Activated CD8-positive, alpha-beta memory T cell treated with anti-CD3 and anti-CD28 coated beads, Interleukin-2, amount 50 U/mL, for 1 hour (primary cell): ENCODE results near the gene SORCS2.
"Not testable (repeated sequence)": the region's sequence is repeated elsewhere in the genome, so short reads cannot be mapped to it uniquely, and the experiment has no call there.

Experiments
- DNase-seq: peaks from one replicate; pipeline ENCODE4 v3.0.0-alpha.2; 2020; ENCODE audit errors: extremely low read depth

The SORCS2 gene

DNA sequence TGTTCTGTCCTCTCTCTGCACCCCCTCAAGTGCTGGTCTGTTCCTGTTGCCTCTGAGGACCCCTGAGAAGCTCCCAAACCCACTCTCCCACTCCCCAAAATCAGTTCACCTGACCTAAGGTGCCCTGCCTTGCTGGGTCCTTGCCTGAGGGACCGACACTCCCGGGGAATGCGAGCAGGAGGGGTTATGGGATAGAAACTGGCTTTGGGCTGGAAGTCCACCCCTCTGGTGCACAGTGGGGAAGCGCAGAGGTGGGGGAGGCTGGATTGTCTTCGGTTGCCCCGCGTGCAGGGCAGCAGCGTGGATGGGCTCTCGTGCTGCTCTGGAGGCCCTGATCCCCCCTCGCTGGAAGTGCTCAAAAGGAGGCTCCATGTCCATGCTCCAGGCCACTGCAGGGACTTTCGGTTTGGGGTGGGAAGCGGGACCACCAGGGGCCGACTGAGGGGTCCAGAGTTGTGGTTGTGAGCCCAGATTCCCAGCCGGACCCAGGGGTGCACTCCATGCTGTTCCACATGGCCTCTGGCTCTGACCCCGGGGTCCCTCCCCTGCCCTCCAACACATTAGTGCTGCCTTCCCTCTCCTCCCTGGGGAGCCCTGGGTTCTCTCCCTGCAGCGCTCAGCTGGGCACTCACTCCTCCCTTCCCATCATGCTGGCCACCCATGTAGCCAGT lies 7.6 kb downstream of the SORCS2 start:
- DNase-seq: no peak

DNA sequence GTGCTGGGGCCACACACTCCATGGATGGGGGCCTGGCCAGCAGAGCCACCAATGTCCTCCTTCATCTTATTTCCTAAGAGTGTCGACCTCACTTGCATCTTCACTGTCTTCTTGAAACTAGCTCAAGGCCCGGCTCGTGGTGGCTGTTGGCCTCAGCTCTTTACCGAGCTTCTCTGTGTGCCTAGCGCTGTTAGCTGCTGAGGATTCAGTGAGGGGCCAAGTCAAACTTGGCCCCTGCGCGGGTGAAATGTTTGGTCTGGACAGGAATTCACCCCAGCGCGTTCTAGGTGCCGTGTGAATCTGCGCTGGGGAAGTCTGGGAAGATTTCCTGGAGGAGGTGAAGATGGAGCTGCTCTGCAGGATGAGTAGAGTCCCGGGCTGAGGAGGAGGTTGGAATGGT lies 8.5 kb downstream of the SORCS2 start:
- no peak for DNase-seq

DNA sequence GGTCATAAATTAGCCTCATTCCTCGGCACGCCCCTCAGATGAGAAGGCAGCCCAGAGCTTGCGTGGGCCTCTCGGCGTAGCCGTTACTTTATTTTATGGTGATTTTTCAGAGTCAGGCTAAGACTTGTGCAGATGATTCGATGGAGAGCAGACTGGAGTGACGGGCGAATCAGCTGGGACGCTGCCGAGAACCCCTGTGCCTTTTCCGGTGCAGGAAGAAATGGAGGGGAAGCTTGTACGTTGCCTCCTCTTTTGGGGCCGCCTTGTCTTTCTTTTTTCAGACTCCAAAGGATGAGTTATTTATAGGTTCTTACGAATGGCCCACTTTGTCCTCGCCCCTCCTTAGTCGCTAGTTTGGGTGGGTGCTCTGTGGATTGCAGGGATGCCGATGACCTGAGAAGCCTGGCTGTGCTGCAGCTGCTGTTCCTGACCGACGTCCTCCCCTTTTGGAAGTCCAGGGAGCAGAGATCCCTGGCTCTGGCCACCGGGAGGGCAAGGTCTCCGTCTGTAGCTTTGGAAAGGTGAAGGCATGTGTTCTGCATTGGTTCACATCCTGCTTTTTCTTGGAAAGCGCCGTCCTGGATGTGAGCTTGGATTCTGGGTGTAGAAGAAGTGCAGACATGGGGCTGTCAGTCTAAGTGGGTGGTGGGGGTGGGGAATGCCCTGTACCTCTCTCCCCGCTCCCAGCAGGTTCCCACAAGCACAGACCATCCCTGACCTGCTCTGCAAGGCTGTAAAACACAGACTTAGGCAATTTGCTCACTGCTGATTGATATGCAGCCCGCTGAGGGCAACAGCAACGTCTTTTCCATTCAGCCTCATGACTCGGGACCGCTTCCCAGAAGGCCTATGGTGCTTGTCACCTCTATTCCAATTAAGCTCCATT lies 9.3 kb downstream of the SORCS2 start:
- no peak for DNase-seq

DNA sequence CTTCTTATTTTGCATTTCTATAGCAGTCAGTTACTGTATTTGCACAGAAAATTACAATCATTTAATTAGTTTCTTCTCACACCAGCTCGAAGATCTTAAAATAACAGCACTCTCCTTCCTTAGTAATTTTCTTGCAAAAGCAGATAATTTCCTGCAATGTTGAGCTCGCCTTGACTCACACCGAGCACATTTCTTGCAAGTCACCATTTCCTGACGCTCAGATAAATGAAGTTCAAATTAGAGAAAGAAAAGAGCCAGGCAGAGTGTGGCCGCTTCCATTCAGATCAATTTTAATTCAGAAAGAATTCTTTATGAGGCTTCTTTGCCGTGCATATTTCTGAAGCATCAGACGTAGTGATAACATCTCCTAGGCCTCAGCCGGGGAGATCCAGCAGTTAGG lies 10.1 kb downstream of the SORCS2 start:
- no peak for DNase-seq

DNA sequence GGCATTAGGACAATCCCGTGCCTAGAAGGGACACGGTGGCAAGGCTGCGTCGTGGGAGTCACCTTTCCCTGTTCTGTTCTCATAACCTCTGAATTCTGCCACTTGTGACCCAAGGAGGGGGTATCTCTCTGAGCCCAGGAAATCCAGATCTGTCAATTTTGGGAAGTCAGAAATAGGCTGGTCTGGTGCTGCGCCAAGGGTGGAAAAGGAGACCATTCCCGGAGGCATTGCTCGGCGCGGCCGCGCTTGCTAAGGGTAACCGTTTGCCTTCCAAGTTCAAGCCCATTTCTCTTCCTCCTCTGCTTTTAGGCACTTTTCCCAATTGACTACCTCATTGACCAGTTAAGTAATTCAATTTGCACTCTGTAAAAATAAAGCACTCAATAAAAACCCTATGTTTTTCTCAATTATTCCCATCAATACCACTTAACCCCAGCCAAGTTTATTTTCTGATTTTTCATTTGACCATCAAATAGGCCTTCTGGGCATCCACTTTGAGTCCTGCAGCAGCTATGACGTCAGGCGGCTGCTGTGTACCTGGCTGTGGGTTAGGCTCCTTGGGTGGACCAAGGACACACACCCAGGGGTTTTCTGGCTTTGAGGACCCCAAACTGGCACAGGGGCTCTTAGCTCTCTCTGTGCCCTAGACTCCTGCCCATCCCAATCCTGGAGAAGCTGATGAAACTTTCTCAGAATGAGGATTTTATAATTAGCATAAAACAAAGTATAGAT lies 12.5 kb downstream of the SORCS2 start:
- DNase-seq: no peak

DNA sequence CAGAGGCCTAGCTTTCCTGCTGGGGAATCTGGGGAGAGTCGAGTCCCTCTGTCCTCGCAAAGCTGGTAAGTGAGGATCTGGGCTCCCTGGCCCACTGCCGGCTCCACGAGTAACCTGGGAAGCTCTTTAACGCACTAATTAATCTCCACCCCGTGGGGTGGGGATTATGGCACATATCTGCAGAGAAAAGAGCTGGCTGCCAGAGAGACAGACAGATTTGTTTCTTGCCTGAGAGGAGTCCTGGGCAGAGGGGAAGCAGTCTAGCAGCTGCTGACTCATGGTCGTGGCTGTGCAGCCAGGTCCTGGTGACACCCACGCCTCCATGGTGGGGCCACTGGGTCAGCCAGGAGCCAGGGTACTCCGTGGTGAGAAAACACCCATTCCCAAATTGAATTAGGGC lies 14.0 kb downstream of the SORCS2 start:
- DNase-seq: no peak

DNA sequence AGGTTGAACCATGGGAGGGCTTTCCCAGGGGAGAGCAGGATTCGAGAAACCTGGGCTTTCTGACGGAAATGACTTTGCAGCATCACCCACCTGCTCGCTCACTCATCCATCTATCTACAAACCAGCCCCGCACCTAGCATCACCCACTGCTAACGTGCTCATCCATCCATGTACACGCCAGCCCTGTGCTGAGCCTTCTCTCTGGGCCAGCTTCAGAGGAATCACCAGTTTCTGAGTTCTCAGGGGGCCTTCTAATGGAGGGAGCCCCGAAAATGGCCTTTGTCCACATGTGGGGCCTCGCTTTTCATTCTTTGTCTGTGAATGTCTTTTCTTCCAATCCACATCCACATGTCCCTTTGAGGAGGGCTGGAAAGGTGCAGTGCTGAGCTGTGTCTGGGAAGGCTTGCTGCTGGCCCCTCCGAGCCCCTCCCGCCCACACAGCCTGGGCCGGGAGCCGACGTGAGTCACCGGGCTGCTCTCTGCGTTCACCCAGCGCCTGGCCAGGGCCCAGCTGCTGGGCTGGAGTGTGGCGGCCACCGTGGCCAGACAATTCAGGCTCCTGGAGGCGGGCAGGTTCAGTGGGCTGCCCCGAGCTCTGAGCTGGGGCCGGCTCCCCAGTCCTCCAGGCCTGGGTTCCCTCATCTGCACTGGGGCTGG lies 14.7 kb downstream of the SORCS2 start:
- no peak for DNase-seq

DNA sequence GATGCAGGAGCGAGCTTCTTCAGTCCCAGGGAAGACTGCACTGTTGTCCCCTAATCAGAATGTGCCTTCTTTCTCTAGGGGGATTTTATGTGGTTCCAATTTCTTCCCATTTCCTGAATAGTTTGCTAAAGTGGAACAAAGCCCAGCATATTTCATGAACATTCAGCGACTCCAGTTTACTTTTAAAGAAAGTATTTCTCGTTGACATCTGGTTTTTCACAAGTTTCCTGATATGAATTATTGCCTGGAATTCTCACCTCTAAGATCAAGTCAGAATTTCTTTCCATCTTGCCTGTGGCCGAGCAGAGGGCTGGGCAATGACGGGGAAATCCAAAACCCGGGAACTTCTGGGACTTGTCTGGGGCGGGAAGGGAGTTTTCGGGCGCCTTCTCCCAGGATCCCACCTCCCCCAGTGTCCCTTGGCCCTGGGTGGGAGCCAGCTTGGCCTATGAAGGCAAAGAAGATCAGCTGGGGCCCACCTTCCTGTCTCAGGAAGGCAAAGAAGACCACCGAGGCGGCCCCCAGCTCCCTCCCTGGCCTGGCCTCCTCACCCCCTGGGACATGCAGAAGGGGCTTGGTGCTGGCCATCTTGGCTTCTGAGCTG lies 15.4 kb downstream of the SORCS2 start:
- no peak for DNase-seq

DNA sequence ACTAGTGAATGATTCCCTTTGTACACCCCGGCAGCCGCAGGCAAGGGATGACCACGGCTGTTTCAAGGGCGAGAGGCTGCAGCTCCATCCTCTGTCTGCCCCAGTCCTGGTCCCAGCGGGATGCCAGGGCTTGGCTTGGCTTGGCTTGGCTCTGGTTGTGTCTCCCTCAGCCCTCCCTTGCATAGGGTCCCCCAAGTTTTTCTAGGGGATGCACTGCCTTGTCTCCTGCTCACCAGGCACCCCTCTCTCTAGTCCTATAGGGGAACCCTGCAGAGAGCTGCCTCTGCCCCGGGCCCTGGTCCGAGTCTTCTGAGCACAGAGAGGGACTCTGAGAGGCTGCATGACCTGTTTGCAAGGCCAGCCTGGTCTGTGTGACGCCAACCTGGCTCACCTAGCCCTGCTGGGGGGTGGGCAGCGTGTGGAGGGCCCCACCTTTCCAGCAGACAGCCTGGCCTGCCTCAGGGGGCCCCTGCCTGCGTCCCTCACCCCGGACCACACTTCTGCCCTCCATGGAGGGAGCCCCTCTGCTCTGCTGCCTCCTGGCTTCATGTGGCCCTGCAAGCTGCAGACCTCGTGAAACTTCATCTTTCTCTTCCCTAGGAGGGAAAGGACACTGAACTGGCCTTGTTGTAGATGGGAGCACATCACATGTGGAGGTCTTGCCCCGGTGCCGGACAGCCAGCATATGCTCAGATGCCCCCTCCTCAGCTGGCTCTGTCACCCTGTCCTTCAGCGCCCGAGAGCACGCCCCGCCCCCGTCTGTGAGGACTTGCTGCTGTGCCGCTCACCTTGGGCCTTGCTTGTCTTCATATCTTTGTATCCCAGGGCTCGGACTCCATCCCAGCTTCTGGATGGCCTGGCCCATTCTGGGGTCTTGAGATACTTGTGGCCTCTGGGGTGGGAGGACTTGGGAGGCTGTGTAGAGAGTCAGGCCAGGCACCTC lies 16.4 kb downstream of the SORCS2 start:
- DNase-seq: no peak

DNA sequence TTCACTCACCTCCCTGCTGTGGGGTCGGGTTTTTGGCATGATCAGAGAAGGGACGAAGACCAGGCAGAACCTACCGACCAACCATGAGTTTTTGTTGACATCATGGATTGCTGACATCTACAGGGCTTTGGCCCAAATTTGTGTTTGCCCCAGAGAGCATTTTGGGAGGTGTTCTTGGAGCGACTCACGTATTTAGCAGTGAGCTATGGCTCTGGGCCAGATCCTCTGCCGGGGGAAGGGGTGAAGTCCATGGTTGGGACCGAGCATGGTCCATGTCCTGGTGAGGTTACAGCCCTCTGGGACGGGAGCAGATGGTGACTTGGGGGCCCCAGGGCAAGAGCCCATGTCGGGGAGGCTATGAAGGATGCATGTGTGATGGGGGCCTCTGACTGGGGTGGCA lies 17.4 kb downstream of the SORCS2 start:
- no peak for DNase-seq

DNA sequence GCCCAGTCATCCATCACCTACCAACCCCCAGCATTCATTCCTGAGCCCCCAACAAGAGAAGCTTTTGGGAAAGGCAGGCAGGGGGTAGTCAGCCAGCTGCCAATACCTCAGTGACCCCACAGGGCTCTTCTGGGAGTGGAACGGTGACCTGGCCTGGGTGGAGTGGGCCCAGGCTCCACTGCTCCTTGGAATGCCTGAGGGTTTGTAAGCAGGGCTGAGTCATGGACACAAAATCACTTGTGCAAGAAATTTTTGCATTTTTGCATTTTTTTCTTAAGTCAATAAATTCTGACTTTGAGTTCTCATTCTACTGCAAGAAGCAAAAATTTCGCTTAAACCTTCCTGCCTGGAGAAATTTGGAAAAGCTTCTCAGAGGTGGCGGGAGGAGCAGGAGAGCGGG lies 18.5 kb downstream of the SORCS2 start:
- no peak for DNase-seq

DNA sequence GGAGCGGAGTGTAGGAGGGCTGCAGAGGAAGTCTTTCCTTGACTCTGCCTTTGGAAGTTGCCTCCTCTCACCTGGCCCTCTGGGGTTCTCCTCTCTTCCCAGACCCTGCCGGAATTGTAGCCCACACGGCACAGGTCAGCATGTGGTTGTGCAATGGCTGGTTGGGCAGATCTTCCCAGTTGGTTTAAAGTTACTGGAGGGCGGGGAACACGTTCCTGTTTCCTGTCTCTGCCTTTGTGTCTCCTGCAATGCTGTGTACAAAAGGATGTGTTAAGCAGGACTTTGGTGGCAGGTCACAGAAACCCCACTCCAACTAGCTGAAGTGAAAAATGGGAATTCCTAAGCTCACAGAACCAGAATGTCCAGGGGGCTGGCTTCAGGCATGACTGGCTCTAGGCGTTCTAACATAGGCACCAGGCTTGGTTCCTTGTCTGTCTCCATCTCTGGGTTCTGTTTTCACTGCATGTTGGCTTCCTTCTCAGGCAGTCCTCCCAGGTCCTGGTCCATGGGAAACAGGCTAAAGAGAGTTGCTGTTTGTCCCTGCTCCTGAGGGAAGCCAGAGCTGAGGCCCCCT lies 19.9 kb downstream of the SORCS2 start:
- DNase-seq: no peak

DNA sequence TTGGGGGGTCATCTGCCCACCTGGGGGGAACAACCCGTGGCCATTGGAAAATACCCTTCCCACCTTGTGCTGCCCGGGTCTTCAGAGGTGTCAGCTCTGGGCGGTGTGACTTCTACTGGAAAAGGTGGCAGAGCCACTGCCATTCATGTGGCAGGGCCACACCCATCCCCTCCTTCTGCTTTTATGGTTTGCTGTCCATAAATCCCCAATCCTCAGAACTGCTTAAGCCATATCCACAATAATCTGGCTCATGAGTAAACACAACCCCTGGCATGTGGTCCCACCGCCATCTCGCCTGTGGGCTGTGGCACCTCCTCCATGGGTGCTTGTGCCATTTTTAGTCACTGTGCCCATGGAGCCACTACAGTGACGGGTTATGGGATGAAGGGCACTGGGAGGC lies 20.6 kb downstream of the SORCS2 start:
- no peak for DNase-seq

DNA sequence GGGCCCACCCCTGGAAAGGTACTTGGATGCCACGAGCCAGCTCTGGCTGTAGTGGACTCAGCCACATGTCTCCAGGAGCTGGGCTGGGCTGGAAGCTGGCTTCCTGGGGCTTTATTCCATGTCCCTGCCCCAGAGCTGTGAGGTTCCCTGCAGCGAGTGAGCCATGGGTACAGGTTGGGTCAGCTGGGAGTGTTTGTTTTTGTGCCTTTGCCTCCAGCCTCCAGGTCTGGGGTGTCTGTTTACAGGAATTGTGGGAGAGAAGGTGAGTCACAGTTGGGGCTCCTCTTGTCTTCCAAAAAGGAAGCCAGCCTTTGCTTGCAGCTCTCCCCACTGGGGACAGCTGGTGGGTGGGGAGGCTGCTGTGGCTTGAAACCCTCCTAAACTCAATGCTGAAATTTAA lies 21.5 kb downstream of the SORCS2 start:
- DNase-seq: no peak

DNA sequence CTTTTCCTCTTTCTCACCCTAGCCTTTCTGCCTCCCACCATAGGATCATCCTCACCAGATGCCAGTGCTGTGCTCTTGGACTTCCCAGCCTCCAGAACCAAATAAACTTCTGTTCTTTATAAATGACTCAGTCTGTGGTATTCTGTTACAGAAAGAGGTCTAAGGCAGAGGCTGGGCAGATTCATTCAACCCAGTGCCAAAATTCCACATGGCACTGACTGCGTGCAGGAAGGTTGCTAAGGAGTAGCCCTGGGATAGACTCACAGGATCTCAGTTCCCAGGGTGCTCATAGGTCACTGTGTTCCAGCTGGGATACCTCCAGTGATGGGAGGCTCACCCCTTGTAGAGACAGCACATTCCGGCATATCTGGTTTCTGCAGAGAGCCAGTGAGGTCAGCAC lies 22.0 kb downstream of the SORCS2 start:
- no peak for DNase-seq

DNA sequence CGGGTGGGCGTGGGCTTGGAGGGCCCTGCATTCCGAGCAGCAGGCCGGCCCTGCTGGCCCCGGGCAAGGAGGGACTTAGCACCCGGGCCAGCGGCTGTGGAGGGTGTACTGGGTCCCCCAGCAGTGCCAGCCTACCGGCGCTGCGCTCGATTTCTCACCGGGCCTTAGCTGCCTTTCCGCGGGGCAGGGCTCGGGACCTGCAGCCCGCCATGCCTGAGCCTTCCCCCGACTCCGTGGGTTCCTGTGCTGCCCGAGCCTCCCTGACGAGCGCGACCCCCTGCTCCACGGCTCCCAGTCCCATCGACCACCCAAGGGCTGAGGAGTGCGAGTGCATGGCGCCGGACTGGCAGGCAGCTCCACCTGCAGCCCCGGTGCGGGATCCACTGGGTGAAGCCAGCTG lies 22.8 kb downstream of the SORCS2 start:
- DNase-seq: not testable (repeated sequence)

DNA sequence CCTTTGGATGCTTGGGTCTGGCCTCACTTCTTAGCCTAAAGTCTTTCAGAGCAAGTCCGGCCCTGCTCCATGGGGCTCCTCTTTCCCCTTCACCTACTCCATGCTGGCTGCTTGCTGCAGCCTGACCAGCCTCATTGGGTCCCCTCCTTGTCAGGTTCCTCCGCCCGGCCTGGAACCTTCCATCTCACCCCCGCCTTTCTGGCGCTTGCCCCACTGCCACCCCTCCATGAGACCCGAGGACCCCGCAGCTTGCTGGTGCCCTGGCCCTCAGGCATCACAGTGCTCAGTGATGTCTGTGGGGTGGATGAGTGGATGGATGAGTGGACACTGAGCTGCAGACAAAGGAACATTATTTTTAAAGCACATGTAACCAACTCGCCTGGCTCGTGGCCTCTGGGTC lies 24.7 kb downstream of the SORCS2 start:
- DNase-seq: no peak

DNA sequence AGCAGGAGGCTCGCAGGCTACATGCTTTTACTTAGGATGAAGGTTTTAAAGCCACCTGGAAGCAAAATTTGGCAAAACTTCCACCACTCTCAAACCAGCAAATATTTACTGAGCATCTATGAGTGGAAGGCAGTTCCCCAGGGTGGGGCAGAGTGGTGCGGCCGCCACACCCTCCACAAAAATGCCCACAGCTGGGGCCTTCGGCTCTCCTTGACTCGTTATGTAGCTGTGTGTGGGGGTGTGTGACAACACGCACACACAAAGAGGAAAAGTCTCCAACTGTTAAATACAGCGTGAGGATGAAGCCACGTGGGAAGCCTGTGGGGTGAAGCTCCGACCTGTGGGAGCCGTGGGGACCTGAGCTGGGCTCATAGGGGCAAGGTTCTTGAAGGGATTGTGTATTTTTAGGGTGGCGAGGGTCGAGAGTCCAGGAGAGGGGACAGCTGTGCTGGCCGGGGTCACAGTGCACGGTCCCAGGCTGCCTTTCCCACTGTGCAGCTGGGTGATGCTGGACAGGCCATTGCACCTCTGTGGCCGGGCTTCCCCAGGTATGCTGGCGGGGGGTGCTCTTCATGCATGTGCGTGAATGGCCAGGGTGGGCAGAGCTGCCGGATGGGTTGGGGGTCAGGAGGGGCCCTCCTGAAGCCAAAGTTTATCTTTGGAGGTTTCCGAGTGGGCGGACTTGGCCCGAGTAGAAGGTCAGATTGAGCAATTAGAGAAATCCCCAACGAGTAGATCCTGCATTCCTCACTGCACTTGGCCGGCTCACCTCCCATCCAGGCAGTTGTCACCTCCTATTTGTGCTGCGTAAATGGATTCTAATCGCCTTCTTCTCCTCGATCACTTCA lies 25.4 kb downstream of the SORCS2 start:
- DNase-seq: no peak

DNA sequence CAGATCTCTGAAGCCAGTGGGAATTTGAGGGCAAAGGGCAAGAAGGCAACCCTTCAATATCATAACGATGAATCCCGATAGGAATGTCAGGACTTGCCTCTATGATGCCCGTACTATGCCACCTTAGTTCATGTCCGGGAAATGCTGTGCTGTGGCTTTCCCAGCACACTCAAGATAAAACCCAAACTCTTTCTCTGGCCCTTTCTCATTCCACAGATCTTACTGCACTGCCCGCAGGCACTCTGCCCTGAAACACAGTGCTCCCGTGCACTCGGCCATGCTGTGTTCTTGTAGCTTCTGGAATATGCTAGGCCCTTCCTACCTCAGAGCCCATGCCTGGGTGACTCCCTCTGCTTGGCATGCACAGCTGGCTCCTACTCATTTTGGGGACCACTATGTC lies 26.3 kb downstream of the SORCS2 start:
- DNase-seq: no peak
